ENCODE results near the gene NOVA1. TPM values are rescaled to one million over a fixed set of nuclear protein-coding genes. Genes with fewer than 3 reads are reported as not detected.

The NOVA1 gene
- total and polyA plus RNA-seq, 4 donors: 0.24 to 0.79 (median 0.58) TPM

GRCh38 chr14:26554069-26554772 is 43.6 kb downstream of the NOVA1 start (continued):
- no peak for TF ChIP-seq SP1 (IDR thresholded peaks at IDR 0.05)
- TF ChIP-seq NR2F2 (IDR thresholded peaks at IDR 0.05): no peak
- TF ChIP-seq REST (IDR thresholded peaks at IDR 0.05): no peak

GRCh38 chr14:26549571-26549970 is 48.3 kb downstream of the NOVA1 start:
- Histone ChIP-seq H3K9me3 (ENCODE audit: control insufficient read depth in 4 of 4, low read length in 3 of 4) (no peaks in the 10 kb centered on the region), H3K27ac (ENCODE audit: low read depth in 1 of 2, low read length in 2 of 2) (no peak overlapping the region), H3K36me3 (ENCODE audit: control insufficient read depth in 4 of 4, insufficient read depth in 3 of 4, low read depth in 1 of 4, low read length in 3 of 4) (no peaks in the 10 kb centered on the region), H3K4me1 (ENCODE audit: control insufficient read depth in 4 of 4, insufficient read depth in 4 of 4, low read length in 3 of 4) (no peaks in the 10 kb centered on the region), H3K27me3 (ENCODE audit: control insufficient read depth in 4 of 4, insufficient read depth in 4 of 4, low read length in 3 of 4) (no peaks in the 10 kb centered on the region), H3K9ac (ENCODE audit: low read depth in 1 of 2, low read length in 2 of 2) (no peak overlapping the region), H3K4me3 (ENCODE audit: low read depth in 1 of 3, low read length in 3 of 3) (no peak overlapping the region)
- TF ChIP-seq ATF3 (IDR thresholded peaks at IDR 0.05) (no peak), TAF1 (conservative IDR thresholded peaks at IDR 0.05) (no peak), GABPA (IDR thresholded peaks at IDR 0.05 in 1 of 2, conservative IDR thresholded peaks at IDR 0.05 in 1 of 2) (no peak), REST (IDR thresholded peaks at IDR 0.05) (no peak), ZBTB33 (IDR thresholded peaks at IDR 0.05) (no peak)
- no peak for DNase-seq (ENCODE audit: low spot score)
- WGBS: 89% methylated on average over 3 of the region's 3 CpGs

- Histone ChIP-seq H3K27ac (ENCODE audit: low read depth in 1 of 2, low read length in 2 of 2) (no peak overlapping the region), H3K36me3 (ENCODE audit: control insufficient read depth in 4 of 4, insufficient read depth in 3 of 4, low read depth in 1 of 4, low read length in 3 of 4) (no peaks in the 10 kb centered on the region), H3K9ac (ENCODE audit: low read depth in 1 of 2, low read length in 2 of 2) (no peak overlapping the region), H3K4me1 (ENCODE audit: control insufficient read depth in 4 of 4, insufficient read depth in 4 of 4, low read length in 3 of 4) (no peaks in the 10 kb centered on the region), H3K9me3 (ENCODE audit: control insufficient read depth in 4 of 4, low read length in 3 of 4) (no peaks in the 10 kb centered on the region), H3K4me3 (ENCODE audit: low read depth in 1 of 3, low read length in 3 of 3) (no peak overlapping the region), H3K27me3 (ENCODE audit: control insufficient read depth in 4 of 4, insufficient read depth in 4 of 4, low read length in 3 of 4) (no peaks in the 10 kb centered on the region)
- no peak for DNase-seq (ENCODE audit: low spot score)
- TF ChIP-seq YY1 (IDR thresholded peaks at IDR 0.05) (no peak), FOXA1 (IDR thresholded peaks at IDR 0.05) (no peak), JUND (IDR thresholded peaks at IDR 0.05) (no peak), ZBTB33 (IDR thresholded peaks at IDR 0.05) (no peak), MAX (IDR thresholded peaks at IDR 0.05) (no peak), HNF4G (IDR thresholded peaks at IDR 0.05) (no peak), RAD21 (IDR thresholded peaks at IDR 0.05) (no peak), HNF4A (conservative IDR thresholded peaks at IDR 0.05) (no peak), ATF3 (IDR thresholded peaks at IDR 0.05) (no peak), GABPA (IDR thresholded peaks at IDR 0.05 in 1 of 2, conservative IDR thresholded peaks at IDR 0.05 in 1 of 2) (no peak), RXRA (IDR thresholded peaks at IDR 0.05) (no peak), NR2F2 (IDR thresholded peaks at IDR 0.05) (no peak), FOXA2 (IDR thresholded peaks at IDR 0.05) (no peak)
These were observed 49.4 kb downstream of the NOVA1 start for GRCh38 chr14:26548406-26548805.

Measured in liver (tissue), 9 donors.